ENCODE results near the gene TDRD9.

Gene TDRD9

DNA sequence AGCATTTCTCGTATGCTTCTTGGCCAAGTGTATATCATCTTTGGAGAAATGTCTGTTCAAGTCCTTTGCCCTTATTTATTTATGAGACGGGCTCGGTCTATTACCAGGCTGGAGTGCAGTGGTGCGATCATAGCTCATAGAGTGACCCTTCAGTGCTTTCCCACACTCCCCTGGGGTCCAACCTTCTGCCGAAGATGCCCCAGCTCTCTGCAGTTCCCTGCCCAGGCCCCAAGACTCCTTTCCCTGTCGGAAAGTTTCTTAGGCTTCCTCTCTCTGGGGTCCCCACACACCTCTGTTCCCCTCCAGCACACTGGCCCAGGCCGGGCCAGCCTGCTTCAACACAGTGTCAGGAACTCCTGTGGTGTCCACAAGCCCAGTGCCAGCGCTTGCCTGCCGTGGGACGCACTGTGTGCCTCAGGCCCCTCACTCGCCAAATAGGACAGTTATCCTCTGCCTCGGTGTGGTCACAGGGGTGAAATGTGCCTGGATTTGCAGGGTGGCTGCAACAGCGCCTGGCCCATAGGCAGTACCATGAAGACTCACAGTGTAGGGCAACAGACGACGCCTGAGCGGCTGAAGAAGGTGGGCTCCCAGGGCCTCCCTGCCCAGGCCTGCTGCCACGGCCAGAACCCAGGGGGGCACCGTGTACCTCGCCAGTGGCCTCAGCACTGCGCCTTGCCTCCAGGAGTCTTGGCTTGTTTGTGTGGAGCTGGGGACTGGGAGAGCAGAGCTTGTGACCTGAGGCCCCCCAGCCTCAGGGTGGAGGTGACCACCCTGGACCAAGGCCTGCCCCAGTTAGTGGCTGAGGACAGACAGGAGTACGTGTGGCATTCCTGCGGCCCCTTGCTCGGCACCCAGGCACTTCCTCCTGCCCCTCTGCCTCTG lies 152.4 kb downstream of the TDRD9 start:
- no peak for DNase-seq

DNA sequence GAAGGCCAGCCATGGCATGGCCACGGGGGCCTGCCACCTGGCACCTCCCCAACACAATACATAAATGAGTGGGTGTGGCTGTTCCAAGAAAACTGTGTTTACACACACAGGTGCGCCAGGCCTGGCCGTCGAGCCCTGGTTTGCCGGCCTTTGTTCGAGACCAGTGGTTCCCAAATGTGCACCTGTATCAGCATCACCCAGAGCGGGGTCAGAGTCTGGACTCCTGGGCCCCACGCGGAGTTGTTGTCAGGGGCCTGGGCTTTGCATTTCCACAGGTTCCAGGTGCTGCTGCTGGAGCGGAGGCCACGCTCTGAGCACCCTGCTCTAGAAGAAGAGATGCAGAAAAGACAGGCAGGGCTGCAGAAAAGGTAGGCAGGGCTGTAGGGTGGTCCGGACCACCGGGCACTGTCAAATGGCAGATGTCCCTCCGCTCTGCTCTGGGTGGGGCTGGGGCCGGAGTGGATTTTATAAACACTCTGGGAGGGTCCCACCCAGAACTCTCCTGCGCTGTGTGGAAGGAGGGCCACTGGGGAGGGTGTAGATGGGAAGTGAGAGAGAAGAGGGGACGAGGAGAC lies 153.1 kb downstream of the TDRD9 start:
- no peak for DNase-seq

DNA sequence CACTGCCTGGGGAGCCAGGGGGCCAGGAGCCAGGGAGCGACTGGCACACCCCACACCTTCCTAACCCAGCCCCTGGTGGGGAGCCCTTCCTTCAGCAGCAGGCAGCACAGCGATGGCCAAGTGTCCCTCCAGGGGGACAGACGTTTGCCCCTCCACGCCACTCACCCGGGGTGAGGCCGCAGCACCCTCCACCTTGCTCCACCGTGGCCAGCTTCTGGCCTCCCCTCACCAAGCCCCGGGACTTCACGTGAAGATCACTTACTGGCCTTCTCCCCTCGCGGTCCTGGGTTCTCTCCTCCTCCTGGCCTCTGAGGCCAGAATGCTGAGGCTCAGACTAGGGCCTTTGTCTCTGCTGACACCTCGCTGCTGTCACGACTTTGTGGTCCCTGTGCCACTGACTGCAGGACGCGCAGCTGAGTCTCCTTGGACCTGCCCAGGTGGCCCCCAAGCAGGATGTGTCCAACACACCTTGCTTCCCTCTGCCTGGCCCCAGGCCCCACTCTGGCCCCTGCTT lies 153.8 kb downstream of the TDRD9 start:
- DNase-seq: no peak

DNA sequence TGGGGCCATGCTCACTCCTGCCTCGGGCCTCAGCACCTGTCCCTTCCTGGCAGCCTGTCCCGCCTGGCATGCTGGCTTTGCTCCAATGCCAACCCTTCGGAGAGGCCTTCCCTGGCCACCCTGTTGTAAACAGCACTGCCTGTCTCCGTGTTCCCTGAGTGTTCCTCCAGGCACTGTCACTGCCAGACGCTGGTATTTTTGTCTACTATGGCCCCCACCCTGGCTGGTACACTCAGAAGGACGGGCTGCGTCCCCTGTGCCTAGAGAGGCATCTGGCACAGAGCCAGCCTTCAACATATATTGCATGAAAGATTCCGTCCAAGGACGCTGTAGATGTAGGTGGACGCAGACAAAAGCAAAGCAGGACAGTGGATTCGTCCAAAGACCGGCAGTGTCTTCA lies 154.6 kb downstream of the TDRD9 start:
- DNase-seq: no peak

DNA sequence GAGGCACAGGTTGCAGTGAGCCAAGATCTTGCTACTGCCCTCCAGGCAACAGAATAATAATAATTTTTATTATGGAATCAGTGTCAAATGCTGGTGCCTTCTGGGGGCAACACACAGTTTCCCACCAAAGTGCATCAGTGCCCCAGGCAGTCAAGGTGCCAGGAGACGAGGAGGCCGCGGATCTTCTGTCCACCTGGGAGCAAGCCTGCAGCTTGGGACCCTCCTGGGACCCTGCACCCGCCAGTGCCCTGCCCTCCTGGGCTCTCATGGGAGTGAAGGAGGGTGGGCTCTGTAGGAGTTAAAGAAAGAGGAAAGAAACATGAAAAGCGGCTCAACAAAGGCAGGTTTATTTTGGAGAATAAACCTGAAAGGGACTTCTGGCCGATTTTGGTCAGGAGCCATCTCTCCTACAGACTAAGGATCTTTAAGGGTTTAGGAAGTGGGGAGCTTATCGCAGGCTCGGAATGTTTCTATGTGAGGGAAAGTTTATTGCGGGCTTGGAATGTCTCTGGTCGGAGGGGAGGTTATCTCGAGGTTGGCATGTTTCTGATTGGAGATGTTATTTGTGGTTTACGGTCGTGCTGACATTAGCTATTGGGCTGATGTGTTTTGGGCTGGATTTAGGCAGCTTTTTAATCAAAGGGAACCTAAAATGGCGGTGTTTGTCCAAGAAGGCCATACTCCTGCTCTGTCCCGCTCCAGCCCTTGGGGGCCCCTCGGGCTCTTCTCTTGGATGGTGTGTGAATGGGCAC lies 156.2 kb downstream of the TDRD9 start:
- DNase-seq: no peak

DNA sequence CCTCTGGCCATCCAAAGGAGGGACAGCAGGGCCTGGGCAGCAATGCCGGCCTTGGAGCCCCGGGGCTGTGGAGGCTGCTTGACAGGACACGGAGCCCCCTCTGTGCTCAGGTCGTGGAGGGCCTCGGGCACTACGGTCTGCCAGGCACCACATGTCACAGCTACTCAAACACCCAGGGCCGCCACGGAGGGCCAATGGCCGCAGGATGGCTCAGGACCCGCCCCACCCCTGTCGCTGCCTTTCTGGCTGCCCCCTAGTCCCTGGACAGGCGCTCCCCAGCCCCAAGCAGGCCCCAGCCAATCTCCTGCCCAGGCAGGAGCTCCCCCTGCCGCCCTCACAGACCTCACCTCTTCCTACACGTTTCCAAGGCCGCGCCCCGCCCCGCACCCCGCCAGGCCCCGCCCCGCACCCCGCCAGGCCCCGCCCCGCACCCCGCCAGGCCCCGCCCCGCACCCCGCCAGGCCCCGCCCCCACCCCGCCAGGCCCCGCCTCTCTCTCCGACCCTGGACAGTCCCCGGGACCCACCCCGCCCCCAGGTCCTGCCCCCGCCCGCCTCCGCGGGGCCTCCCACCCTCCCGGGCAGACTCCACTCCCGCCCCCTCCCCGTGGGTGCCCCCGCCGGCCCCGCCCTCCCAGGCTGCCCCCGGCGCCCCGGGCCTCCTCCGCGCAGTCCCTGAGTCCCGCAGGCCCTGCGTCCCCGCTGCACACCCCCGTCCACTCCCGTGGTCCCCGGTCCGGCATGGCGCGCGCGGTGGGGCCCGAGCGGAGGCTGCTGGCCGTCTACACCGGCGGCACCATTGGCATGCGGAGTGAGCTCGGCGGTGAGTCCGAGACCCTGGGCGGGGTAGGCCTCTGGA lies 157.0 kb downstream of the TDRD9 start, which contains the start of gene ASPG:
Gene ASPG (plus strand): TSS at position 669 of the 857 bp plus-strand sequence. CDS start 71 bp downstream, at position 740.
- no peak for DNase-seq

DNA sequence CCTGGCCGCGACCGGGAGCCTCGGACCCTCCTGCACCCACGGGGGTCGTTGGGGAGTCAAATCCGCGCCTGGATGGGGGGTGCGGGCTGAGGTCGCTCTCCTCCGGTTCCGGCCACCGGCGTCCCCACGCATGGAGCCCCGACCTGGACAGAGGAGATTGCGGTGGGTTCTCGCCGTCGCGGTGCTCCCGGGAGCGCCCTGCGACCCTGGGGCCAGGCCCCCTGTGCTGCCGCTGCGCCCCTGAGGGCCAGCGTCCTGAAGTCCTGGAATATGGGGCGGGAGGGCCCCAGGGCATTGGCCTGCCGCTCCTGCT lies 157.6 kb downstream of the TDRD9 start:
- no peak for DNase-seq

DNA sequence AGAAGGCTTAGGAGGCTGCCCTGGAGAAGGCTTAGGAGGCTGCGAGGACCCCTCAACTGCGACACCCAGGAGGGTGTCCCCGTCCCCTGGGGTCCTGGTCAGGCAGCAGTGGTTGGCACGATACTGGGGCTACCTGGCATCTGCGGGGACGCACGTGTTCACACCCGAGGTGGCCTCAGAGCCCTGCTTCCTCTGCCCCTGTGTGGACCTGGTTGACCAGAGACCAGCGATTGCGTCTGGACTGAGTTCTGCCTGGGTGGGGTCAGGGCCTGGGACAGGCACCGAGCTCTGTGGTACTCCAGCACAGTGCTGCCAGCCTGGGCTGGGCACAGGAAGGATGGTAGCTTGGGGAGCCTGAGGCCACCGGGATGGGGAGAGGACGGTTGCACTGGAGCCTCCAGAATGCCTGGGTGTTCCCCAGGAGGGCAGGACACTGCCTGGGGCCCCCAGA lies 158.0 kb downstream of the TDRD9 start:
- DNase-seq: no peak

DNA sequence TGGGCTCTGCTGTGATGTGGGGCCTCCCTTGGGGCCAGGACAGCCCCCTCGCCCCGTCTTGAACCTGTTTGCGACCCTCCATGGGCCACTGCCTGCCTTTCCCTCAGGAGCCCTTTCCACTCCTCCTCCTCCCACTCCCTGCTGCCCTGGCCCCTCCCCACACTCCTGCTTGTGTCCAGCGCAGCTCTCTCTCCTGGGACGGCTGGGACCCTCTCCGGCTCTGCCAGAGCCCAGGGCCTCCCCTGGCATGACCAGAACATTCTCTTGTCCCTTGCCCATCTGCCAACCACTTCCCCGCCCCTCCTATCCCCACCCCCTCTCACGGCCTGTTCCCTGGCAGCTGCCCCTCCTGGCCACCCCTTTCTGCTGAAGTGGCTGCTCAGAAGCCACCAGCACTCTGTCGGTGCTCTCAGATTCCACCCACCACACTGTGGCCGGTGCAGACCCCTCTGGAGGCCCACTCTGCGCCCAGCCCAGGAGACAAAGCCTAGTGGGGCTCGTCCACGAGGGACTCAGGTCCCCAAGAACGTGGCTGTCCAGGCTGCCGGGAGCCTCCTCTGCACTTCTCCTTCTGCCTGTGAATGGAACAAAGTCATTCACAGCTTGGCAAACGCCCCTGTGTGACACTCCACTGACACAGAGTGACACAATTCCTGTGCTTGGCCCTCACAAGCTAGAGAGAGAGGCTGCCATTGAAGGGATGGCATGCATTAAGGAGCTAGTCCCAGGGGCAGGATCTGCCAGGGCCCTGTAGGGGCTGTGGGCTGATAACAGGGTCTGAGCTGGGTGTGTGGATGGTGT lies 158.6 kb downstream of the TDRD9 start:
- DNase-seq: peak; percentile 62 to 78

DNA sequence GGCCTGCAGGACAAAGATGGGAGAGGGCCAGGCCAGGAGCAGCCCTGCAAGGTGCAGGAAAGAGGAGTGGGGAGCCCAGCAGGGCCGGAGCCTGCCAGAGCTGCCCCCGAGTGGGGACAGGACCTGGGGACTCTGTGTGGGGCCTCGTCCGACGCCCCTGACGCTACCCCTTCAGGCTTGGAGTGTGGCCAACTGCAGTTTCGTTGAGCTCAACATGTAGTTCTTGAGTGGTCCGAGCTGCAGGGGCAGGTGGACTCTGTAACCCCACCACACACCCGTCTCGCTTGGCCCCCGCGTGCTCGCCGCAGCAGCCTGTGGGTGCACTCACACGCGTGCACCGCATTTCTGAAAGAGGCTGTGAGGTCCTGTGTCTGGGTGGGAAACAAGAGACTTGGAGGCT lies 159.2 kb downstream of the TDRD9 start:
- no peak for DNase-seq

DNA sequence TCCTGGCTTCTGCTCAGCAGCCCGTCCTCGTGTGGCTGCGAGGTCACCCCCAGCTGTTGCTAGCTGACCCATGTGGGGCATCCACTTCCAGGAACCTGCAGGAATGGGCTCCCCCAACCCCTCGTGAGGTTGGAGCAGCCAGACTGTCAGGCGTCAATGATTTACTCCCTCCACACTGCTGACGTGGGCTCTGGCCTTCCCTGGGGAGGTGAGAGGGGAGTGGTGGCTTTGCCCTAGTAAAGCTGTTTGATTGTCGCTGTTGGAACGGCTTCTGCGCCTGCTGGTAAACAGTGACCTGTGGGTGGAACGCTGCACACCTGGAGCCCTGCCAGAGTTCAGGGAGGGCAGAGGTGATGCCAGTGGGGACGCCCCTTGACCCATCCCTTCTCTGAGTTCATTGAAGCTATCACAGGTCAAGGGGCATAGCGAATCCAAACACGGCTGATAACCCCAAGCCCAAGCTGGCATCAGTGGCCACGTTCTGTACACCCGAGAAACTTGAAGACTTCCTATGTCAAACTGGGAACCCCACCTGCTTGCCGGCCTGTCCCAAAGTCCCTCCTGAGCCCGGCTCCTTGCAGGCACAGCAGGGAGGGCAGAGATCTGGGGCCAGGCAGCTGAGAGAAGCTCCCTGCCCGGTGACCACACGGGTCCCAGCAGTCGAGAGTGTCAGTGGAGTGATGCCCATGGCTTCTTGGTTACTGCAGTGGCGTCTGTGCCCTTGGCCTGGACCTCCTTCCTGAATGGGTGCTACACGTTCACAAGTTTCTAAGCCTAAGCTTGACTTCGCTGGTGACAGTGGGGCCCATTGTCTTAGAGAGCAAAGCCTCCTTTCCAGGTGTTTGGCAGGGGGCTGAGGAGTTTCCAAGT lies 160.0 kb downstream of the TDRD9 start:
- DNase-seq: no peak

DNA sequence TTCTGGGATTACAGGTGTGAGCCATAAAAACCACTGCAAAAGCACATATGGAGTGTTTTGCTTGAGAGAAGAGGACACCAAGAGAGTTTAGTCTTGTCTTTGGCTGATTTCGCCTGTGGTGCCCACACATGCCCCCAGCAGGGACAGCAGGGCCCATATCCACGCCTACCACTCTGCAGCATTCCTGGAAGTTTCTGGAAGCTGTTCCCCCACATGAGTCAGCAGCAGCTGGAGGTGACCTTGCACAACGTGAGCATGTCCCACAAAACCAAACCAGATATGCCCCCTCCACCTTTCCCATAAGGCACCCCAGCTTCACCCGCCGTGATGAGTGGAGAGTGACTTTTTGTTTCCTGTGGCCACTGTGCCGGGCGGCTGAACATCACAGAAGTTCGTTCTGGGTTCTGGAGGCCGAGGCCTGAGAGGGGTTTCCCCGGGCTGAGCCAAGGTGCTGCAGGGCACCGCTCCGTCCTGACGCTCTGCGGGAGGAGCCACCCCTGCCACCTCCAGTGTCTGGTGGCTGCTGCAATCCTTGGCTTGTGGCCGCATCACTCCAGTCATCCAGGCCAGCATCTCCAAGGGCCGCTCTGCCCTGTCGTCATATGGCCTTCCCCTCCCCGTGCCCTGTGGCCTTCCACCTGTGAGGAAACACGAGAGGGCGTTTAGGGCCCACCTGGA lies 162.0 kb downstream of the TDRD9 start:
- DNase-seq: no peak

DNA sequence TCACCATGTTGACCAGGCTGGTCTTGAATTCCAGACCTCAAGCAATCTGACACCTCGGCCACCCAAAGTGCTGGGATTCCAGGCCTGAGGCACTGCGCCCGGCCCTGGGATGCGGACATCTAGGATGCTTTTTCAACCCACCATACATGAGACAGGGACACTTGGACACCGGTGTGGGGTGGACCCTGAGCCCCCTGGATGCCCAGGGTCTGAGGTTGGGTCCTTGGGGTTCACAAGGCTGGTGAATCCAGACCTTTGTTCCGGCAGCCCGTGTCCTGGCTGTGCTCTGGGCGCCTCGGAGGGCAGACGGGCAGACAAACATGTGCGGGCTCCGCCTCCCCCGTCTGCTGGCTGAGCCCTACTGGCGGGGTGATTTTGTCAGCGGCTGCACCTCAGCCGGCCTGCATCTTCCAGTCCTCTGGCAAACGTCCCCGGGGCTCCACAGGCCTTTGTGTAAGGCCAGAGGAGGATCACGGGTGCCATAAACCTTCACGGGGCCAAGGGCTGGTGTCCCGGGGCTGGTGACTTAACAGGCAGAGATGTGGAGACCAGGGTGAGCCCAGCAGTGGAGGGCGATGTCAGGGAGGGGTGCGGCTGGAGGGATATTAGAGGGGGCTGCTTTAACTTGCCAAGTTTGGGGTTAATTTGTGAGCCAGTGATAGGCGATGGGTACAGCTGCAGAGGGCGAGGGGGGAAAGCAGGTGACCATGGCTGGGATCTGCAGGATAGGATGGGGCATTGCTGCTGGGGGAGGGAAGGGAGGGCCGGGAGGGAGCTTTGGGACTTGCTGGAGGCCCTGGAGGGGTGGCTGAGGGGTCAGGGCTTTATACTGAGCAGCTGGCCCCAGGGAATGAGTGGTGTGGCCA lies 163.0 kb downstream of the TDRD9 start:
- peak in 1 of 2 experiments; percentile 36 for DNase-seq

DNA sequence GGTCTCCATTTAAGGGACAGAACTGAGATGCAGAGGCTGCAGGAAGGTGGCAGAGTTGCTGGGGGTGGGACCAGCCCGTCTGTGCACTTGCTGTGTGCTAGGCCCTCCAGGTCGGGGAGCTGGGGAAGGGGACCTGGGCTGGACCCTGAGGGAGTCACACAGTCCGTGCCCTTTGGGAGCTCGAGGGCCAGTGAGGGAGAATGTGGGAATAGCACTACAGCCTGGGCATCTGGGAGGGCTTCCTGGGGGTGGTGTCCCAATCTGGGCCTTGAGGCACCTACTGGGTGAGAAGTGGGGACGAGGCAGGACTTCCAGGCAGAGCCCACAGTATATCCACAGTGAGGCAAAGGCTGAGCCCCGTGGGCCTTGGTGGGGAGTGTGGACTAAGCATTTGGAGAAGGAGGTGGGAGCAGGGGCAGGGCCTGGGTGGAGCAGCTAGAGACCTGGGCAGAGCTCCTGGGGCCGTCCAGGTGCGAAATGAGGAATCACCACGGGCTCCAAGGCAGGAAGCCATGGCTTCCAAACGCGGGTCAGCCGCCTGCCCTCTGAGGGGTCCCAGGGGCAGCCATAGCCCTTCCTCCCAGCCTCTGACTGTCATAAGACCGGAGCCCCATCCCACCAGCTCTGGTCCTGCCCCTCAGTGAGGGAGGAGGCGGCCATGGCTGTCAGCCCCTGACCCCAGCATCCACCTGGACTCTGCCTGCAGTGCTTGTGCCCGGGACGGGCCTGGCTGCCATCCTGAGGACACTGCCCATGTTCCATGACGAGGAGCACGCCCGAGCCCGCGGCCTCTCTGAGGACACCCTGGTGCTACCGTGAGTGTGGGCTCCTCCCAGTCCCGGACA lies 163.9 kb downstream of the TDRD9 start:
- no peak for DNase-seq

DNA sequence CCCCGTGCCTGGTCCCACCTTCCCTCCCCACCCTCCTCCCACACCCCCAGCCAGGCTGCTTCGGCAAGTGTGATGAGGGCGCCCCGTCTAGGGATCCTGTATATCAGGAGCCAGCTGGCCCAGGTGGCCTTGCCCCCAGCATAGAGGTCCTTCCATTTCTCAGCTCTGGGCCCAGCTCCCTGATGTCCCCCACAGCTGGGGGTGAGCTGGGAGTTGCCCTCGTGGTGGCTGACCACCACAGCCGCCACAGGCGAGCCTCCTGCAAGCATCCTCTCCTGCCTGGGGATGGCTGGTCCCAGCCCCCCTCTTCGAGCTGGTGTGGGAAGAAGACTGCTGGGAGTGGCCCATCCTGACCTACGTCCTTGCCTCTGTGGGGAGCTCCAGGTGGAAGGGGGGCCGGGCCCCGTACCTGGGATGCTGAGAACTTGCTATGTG lies 164.7 kb downstream of the TDRD9 start:
- DNase-seq: no peak

DNA sequence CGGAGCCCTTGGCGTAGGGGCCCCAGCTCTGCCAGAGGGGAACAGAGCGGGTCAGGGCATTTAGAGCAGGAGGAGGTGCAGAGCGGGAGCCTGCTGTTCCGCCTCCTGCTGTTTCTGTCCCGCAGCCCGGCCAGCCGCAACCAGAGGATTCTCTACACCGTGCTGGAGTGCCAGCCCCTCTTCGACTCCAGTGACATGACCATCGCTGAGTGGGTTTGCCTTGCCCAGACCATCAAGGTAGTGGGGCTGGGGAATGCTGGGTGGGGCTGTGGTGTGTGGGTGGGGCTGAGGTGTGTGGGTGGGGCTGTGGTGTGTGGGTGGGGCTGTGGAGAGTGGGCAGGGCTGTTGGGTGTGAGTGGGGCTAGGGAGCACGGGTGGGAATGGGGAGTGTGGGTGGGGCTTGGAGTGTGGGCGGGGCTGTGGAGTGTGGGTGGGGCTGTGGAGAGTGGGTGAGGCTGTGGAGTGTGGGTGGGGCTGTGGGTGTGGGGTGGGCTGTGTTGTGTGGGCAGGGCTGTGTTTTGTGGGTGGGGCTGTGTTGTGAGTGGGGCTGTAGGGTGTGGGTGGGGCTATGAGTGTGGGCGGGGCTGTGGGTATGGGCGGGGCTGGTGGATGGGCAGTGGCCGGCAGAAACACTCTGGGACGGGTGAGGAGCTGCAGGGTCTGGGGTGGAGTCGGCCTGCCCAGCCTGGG lies 165.3 kb downstream of the TDRD9 start:
- no peak for DNase-seq

DNA sequence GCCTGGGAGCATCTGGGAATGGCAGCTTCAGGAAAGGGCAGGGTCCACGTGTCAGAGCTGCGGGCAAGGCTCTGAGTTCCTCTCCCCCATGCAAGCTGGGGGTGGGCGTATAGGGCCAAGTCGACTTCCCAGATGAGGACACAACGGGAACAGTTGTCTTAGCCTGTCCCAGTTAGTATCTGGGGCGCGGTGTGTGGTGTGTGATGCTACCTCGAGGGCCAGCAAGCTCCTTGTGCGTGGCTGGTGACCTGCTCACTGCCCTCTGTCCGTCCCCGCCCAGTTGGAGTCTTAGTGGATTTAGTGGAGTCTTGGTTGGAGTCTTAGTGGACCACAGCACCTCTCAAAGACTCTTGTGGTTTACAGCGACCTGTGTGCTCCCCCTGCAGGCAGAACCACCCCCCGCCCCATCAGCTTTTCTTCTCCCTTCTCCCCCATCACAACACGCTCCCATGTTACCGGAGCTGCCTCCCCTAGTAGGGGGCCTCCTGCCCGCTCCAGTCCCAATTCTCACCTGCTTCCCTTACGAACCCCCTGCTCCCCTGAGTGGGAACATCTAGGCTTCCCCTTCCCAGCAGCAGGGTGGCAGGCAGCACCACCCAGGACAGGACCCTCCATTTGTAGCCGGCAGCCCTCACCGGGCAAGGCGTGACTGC lies 165.9 kb downstream of the TDRD9 start:
- peak in 1 of 2 experiments; percentile 25 for DNase-seq
